ELF-1 (cell line): ENCODE measurements around the gene NLK.
"Not testable (repeated sequence)": the region's sequence is repeated elsewhere in the genome, so short reads cannot be mapped to it uniquely, and the experiment has no call there.

Experiments used
- DNase-seq: peaks from one replicate; pipeline ENCODE4 v3.0.0-alpha.2; 2016; ENCODE audit warnings: low read depth, low spot score

Gene NLK

DNA sequence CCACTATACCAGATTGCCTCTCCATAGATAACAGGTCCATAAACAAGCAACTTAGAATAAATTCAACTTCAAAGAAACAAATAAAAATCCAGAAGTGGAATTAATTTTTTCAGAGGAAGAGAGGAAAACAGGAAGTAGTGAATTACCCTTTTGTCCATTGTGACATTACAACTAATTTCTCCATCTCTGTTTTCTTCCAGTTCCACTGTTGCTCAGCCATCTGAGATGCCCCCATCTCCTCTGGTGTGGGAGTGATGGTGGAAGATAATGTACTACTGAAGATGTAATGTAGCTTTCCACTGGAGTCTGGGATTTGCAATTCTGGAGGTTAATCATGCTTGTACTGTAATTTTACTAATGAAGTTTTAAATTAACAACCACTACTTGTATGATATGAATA is 151.9 kb downstream of the NLK start:
- no peak for DNase-seq

DNA sequence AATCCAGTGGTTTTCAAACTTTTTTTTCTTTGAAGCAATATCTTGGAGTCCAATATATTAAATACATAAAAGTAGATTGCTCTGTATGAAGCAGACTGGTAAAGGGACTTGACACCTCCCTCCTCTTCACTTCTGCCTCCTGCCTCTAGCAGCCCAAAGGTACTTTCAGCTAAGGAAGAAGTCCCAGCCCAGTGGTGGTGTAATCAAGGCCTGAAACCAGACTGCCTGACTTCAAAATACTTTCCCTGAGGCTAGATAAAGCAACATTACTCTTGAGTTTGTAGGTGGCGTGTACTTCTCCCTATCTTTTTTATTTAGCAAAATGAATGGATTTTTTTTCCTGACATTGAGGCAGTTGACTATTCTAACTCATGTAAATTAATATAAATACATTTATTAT is 154.2 kb downstream of the NLK start:
- DNase-seq: no peak

DNA sequence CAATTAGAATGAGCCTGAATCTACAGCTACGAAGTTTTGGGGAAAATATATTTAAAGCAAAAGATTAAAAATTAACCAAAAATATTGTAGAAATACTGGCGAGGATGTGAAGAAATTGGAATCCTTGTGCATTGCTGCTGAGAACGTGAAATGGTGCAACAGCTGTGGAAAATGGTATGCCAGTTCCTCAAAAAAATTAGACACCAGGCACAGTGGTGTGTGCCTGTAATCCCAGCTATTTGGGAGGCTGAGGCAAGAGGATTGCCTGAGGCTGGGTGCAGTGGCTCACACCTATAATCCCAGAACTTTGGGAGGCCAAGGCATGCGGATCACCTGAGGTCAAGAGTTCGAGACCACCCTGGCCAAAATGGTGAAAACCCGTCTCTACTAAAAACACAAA is 156.6 kb downstream of the NLK start:
- no peak for DNase-seq

DNA sequence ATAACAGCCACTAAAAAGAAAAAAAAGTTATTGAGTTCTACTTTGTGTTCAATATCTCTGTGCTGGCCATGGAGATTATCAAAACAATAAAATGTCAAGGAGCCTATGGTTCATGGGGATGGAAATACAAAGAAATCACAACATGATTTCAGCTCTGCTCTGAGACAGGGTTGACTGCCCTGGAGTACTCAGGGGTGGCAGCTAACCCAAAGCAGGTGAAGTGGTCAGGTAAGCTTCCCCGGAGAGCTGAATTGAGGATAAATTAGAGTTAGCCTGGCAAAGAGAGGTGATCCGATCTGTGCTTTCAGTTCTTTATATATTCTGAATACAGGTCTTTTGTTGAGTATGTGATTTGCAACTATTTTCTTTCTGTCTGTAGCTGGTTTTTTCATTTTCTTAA is 157.3 kb downstream of the NLK start:
- no peak for DNase-seq

DNA sequence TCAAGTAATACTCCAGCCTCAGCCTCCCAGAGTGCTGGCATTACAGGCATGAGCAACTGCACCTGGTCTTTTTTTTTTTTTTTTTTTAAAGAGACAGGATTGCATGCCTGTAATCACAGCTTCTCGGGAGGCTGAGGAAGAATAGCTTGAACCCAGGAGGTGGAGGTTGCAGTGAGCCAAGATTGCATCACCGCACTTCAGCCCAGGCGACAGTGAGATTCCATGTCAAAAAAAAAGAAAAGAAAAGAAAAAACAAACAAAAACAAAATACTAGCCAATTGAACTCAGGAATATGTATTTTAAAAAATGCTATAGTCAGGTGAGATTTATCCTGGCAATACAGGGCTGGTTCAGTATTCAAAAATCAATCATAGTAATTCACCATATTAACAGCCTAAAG is 158.8 kb downstream of the NLK start:
- no peak for DNase-seq

DNA sequence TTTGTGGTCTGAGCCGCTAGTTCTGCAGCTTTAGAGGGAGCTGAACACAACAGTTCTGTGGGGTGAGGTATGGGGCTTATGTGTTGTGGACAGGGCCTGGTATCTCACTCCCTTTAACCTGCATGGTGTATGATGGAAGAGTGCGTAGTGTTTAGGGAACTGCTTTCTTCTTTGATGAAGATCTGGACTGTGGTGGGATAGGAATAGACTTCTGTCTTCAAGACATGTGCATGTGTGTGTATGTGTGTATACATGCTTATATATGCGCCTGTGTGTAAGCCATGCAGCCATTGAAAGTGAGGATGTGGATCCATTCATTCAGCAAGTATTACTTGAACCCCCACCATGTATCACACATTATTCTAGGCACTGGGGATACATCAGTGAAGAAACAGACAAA is 161.8 kb downstream of the NLK start:
- no peak for DNase-seq

DNA sequence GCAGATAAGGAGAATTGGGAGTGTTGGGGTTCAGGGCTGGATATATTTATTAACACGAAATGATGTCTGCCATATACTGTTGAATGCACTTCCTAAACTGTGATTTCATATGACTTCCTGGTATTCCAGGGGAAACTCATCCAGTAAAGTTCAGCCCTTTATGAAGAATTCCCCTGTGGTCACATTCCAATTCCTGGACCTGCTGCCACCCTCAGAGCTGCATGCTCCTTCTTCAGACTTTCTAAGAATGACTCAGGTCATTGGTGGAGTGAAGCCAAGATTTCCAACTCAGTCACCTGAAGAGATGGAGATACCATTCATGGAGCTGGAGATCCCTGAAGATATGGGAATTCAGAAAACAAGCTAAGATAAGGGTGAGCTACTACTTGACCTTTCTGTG is 162.3 kb downstream of the NLK start:
- no peak for DNase-seq

DNA sequence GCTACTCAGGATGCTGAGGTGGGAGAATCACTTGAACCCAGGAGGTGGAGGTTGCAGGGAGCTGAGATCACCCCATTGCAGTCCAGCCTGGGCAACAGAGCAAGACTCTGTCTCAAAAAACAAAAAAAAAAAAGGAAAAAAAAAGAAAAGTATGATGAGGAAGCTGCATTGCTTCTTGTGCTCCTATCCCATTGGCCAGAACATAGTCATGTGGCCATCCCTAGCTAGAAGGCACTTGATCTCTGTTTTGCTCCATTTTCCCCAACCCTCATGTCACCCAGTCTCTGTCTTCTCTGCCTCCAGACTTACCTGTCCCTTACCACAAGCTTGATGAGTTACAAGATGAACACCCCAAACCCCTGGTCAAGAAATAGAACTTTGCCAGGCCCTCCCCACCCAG is 163.8 kb downstream of the NLK start:
- no peak for DNase-seq

DNA sequence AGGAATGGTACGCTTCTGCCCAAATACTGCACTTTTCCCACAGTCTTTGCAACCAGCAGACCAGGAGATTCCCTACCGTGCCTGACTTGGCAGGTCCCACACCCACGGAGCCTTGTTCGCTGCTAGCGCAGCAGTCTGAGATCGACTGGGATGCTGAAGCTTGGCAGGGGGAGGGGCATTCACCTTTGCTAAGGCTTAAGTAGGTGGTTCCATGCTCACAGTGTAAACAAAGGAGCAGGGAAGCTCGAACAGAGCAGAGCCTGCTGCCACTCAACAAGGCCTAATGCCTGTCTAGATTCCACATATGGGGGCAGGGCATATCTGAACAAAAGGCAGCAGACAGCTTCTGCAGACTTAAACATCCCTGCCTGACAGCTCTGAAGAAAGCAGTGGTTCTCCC is 169.3 kb downstream of the NLK start:
- no peak for DNase-seq

DNA sequence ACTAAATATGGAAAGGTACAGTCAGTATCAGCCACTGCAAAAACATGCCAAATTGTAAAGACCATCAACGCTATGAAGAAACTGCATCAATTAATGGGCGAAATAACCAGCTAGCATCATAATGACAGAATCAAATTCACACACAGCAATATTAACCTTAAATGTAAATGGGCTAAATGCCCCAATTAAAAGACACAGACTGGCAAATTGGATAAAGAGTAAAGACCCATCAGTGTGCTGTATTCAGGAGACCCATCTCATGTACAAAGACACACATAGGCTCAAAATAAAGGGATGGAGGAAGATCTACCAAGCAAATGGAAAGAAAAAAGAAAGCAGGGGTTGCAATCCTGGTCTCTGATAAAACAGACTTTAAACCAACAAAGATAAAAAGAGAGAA is 171.1 kb downstream of the NLK start:
- DNase-seq: not testable (repeated sequence)

DNA sequence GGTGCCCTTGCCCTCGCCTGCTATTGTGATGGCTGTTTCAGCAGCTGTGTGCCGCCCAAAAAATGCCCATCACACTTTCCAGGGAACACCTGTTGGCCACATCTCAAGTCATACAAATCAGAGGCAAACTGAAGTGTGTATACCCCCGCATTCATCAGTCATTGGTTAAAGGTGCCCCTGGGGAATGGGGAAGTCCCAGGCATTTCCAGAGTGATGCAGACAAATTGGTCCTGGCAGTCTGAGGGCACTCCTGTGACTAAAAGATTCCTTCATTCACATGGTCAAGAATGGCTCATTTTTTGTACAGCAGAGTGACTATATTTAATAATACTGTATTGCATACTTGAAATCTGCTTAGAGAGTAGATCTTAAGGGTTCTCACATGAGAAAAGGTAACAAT is 173.6 kb downstream of the NLK start:
- no peak for DNase-seq

DNA sequence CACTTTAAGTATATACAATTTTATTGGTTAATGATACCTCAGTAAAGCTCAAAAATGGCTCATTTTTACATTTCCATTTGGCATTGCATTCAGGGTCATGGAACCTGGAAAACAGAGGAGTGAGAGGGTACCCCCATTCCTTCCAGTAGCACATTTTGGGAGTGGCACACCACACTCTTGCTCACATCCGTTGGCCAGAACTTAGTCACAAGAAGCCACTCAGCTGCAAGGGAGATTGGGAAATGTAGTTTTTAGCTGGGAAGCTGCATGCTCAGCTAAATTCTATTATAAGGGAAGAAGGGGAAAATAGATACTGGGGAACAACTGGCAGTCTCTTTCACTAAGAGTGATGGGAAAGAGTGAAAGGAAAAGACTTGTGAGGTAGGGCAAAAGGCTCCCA is 174.1 kb downstream of the NLK start:
- no peak for DNase-seq

DNA sequence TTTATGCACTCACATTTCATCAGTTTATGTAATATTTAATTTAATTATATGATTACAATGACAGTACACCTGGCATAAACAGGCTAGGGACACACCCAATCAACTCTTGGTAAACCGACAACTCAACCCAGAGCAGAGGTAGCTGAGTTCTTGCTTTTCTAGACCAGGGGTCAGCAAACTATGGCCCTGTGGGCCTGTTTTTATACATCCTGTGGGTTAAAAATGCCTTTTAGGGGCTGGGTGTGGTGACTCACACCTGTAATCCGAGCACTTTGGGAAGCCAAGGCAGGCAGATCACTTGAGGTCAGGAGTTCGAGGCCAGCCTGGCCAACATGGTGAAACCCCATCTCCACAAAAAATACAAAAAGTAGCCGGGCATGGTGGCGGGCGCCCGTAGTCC is 177.3 kb downstream of the NLK start:
- no peak for DNase-seq

DNA sequence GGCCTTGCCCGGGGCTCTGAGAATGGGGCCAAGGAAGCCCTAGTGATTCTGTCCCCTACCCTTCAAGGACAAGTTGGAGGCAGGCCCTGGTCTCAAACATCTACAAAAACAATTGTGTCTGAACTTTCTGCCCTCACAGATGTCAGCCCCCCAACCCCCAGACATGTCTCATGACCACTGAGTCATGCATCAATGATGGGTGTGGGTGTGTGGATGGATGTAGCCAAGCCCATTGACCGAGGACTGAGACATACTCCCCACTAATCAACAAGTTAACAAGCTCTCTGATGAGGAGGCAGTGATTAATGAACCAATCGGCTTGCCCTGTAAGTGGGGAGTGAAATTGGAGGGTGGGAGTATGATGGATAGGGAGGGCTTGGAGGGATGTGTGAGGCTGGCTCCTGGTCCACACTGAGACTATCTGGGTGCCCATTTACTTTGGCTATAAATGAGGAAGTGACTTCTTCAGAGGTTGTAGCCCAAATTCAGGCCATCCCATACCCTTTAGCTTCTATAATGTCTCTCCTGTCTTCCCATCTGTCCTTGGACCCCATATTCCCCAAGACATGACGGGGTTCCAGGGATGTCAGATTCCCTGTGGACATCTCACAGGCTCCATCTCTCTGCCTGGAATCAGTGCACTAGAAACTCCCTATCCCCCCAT is 179.4 kb downstream of the NLK start:
- no peak for DNase-seq

DNA sequence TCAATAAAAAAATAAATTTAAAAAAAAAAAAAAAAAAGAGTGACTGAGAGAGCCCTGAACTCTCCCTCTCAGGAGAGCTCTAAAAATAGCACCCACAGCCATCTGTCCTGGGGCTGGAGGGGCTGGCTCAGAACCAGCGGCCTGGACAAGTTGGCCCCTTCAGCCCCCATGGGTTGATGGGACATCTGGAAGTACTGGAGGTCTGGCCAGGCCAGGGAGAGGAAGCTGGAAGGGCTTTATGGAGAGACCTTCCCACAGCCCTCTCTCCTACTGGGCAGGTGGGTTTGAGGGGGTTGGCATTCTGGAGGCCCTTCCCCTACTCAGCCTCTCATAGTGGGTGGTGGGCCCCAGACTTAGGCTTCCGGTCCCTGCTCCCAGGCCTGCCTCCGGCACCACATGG is 182.8 kb downstream of the NLK start:
- no peak for DNase-seq

DNA sequence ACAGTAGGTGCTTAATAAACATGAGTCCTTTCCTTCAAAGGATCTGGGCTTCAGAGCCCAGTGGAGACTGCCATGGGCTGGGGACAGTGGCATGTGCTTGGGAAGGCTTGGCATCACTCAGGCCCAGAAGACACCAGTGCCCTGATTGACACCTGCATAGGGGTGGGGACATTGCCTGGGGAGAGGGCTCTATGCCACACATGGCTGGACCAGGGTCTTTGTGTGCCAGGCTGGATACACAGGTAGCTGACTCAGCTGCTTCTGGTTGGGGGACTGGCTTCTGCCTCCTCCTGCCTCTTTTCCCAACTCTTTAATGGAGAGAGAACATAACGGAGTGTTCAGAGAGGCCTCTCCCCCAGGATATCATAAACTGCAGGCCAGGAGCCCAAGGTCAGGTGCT is 183.4 kb downstream of the NLK start:
- DNase-seq: no peak

DNA sequence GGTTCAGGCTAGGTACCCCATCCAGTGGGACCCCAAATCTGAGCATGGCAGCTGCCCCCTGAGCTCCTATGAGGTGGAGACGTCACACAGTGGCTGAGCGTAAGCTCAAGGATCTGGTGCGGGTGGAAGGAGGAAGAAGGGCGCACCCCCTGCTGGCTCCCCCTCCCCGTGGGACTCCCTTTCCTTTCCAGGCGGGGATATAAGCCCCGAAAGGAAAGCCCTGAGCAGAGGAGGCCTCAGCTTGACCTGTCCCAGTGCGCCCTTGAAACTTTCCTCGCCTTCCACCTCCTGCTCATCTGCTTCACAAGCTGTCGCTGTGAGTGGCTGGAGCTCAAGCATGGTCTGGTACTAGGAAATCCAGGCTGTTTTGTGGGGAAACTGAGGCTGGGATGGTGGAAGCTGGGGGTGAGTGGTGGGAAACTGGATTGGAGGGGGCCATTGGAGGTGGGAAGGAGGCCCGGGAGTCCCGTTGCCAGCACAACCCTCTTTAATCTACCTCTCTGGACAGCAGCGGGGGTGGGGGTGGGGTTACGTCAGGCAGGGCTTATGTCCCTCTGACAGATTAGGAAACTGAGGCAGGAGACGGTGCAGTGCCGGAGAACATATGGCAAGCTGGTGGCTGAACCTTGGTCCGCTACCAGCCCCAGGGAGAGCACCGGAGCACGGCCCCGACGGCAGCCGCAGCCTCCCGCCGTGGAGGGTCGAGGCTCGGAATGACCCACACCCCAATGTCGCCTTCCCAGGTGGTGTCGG is 184.3 kb downstream of the NLK start:
- DNase-seq: no peak

DNA sequence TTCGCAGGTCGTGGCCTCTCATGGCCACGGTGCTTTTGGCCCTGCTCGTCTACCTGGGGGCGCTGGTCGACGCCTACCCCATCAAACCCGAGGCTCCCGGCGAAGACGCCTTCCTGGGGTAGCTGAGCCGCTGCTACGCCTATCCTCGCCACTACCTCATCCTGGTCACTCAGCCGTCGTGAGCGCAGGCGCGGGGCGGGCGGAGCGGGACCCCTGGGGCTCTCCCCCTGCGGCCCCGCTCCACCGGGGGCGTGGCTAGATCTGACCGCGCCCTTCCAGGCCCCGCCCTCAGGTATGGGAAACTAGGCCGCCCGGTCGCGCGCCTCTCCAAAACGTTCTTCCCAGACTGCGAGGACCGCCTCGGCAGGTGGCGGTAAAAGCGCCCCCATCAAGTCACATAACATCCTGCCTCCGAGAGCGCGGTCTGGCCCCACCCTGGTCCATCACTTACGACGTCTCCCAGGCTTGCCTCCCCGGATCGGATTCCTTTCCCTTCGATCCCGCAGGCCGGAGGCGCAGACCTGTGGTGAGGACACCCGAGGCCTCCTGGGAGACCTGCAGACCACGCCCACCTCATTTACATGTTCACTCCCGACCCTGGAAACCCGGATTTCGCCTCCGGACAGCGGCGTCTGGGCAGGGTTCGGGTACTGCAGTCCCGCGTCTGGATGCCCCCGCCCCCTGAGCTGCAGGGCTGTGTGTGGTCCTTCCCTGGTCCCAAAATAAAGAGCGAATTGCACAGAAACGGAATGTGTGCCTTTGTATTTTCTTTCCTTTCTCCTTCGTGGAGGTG is 185.0 kb downstream of the NLK start:
- peak; percentile 98 for DNase-seq

DNA sequence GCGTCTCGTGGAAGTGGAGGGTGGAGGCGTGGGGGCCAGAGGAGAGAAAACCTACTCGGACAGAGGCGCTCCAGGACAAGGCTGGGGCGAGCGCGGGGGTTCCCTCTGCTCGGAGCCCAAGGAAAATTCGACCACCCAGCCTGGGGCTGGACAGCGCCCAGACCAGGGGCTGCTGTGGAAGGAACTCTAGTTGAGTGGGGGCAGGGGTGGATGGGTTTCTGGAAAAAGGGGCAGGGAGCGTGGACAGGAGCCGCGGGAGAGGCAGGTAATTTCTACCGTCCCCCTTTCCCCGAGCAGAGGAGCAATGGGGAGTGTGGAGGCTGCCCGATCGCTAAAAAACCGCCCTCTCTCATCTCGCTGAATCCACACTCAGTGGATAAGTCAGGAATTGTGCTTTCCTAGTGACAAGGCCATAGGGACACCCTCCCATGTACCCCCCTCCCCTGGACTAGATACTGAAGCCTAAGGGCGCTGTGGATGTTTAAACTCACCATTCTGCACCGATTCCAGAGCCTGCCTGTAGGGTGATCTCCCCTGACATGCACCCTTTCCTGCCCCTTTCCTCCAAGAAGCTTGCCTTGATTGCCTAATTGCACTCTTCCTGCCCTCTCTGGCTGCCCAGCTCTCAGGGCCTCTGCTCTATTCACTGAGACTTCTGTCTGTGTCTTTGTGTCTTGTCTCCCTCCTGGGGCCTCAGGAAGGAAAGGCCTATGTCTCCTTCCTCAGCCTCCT is 185.8 kb downstream of the NLK start:
- peak; percentile 56 for DNase-seq

DNA sequence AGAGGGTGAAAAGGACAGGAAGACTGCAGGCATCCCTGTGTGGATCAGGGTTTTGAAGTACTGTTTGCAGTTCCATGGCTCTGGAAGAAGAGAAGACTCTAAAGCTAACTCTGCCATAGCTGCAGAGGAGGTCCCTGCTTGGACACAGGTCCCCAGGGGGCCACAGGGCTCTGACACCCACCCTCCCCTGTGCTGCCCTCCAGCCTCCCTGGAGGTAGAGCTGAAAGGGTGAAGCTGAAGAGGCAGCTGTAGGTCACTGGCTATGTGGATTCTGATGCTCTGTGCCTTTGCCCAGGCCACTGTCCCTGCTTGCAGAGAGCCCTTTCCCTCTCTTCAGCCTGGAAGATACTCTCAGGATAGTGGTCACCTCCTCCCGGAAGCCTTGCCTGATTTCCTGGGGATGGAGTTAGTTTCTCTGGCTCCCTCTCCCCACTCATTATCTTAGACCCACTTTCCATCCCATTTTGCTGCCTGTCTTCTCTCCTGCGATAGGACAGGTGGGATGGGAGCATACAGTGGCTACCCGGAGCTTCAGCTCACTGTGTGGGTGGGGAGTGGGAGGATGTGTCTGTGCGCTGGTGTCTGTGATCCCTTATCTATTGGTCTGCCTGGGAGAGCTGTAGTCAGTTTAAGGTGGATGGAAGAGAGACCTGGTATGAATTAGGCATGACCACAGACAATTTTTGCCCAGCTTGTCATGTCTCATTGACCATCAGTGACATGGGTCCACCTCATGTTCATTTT is 186.7 kb downstream of the NLK start:
- no peak for DNase-seq

DNA sequence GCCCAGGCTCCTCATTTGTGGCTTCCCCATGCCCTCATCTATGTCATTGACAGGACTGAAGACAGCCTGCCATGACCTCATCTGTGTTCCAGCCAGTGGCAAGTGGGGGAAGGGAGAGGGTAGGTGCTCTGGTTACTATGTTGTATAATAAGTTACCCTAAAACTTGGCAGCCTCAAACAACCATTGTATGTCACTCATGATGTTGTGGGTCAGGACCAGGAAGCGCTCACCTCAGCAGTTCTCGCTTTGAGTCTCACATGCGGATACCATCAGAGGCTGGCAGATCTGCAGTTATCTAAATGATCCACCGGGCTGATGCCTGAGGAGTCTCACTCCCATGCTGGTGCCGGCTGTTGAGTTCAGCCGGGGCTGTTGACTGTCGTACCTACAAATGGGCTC is 187.5 kb downstream of the NLK start:
- no peak for DNase-seq
